Measurements from ENCODE around the gene TMEM176A.

TMEM176A gene

DNA sequence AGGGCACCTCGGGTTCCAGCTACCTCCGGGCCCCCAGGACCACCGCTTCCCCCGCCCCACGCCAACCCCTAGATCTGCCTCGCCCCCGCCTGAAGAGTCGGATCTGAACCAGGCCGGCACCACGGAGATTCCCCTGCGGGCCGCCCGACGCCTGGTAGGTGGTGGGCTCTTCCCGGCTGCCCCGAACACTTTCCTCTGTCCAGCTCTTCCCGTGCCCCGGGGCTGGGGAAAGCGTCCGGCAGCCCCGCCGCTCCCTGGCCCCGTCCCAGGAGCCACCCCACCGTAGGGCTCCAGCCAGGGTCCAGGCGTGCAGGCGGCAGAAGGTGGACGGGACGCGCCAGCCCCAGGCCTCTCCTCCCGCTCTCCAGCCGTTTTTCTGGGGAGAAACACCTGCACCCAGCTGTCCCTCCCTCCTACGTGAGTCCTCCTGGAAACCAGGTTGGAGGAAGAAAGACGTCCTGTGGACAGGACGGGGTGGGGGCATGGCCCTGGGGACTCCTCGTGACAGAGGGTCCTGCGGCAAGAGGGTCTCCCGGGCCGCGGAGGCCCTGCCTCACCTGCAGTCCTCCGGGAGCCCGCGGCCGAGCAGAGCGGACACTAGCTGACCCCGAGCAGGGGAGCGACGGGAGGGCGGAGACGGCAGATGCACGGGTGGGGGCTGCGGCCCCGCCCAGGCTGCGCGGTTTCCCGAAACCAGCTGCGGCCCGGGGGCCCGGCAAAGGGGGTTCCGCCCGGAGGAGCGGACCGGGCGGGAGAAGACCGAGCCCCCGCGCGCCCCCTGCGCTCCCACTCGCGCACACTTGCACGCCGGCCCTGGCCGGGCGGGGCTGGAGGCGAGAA lies 608 bp upstream of the TMEM176A start, which contains the start of gene TMEM176B:
Gene TMEM176B (minus strand): TSS at position 624 of the 840 bp plus-strand sequence. CDS start 3,795 bp downstream, outside the sequence.
- no peak for DNase-seq (ENCODE audit: low read depth in 1 of 2, low spot score in 1 of 2)
- Histone ChIP-seq H3K27ac (replicated peaks) (no peak within 1 kb of the TSS), H3K27me3 (ENCODE audit: insufficient read depth, poor library complexity, severe bottlenecking) (peaks cover 24% of the 10 kb centered on the region), H3K4me3 (replicated peaks; ENCODE audit: insufficient read depth, low read length) (no peak within 1 kb of the TSS)
- TF ChIP-seq GABPA (IDR thresholded peaks at IDR 0.05; ENCODE audit: low read depth), result no peak
- no peak for TF ChIP-seq REST (IDR thresholded peaks at IDR 0.05; ENCODE audit: insufficient replicate concordance, low read depth)
- TF ChIP-seq CTCF (IDR thresholded peaks at IDR 0.05; ENCODE audit: insufficient read depth, low read length), result no peak
- no peak for TF ChIP-seq SPI1 (IDR thresholded peaks at IDR 0.05; ENCODE audit: borderline replicate concordance, low read depth)
- TF ChIP-seq POLR2AphosphoS5 (IDR thresholded peaks at IDR 0.05; ENCODE audit: low read depth), result no peak

- no peak overlapping the region for H3K27ac ChIP-seq (replicated peaks)
- peaks cover 24% of the 10 kb centered on the region for H3K27me3 ChIP-seq (ENCODE audit: insufficient read depth, poor library complexity, severe bottlenecking)
- DNase-seq (ENCODE audit: low read depth in 1 of 2, low spot score in 1 of 2), result no peak
- no peak overlapping the region for H3K4me3 ChIP-seq (replicated peaks; ENCODE audit: insufficient read depth, low read length)
- TF ChIP-seq GABPA (IDR thresholded peaks at IDR 0.05; ENCODE audit: low read depth) (no peak), SPI1 (IDR thresholded peaks at IDR 0.05; ENCODE audit: borderline replicate concordance, low read depth) (no peak), REST (IDR thresholded peaks at IDR 0.05; ENCODE audit: insufficient replicate concordance, low read depth) (no peak), POLR2AphosphoS5 (IDR thresholded peaks at IDR 0.05; ENCODE audit: low read depth) (no peak), CTCF (IDR thresholded peaks at IDR 0.05; ENCODE audit: insufficient read depth, low read length) (no peak)
These were observed 825 bp downstream of the TMEM176A start for GRCh38 chr7:150801242-150801945.

GRCh38 chr7:150801946-150802771 lies 1.6 kb downstream of the TMEM176A start:
- no peak for DNase-seq (ENCODE audit: low read depth in 1 of 2, low spot score in 1 of 2)
- TF ChIP-seq POLR2AphosphoS5 (IDR thresholded peaks at IDR 0.05; ENCODE audit: low read depth) (no peak), REST (IDR thresholded peaks at IDR 0.05; ENCODE audit: insufficient replicate concordance, low read depth) (no peak), SPI1 (IDR thresholded peaks at IDR 0.05; ENCODE audit: borderline replicate concordance, low read depth) (no peak), CTCF (IDR thresholded peaks at IDR 0.05; ENCODE audit: insufficient read depth, low read length) (no peak), GABPA (IDR thresholded peaks at IDR 0.05; ENCODE audit: low read depth) (no peak)
- no peak overlapping the region for H3K4me3 ChIP-seq (replicated peaks; ENCODE audit: insufficient read depth, low read length)
- no peak overlapping the region for H3K27ac ChIP-seq (replicated peaks)
- H3K27me3 ChIP-seq (ENCODE audit: insufficient read depth, poor library complexity, severe bottlenecking), result peaks cover 24% of the 10 kb centered on the region

All from HL-60 (cell line).